Liver (tissue), 9 donors: ENCODE data around the gene OGA. TPM values are rescaled to one million over a fixed set of nuclear protein-coding genes. Genes with fewer than 3 reads are reported as not detected.

Experiments used
- DNase-seq: peaks from one replicate; pipeline ENCODE4 v3.0.0-alpha.2; 2017; ENCODE audit warnings: low spot score
- H3K27ac ChIP-seq, 2 donors: one replicate each; pipeline ENCODE4 v1.7.0; 2013; ENCODE audit warnings: inconsistent platforms in 2 of 2, low read length in 2 of 2, control low read depth in 1 of 2, low read depth in 1 of 2, mild to moderate bottlenecking in 1 of 2
- H3K27me3 ChIP-seq, 4 donors: one replicate each; pipeline versions ENCODE4 v1.6.1 to v1.7.0; 2013; ENCODE audit warnings: low read length in 3 of 4, inconsistent platforms in 1 of 4, mild to moderate bottlenecking in 1 of 4, moderate library complexity in 1 of 4; ENCODE audit not compliant: control insufficient read depth in 4 of 4, insufficient read depth in 4 of 4
- H3K36me3 ChIP-seq, 4 donors: one replicate each; pipeline versions ENCODE4 v1.6.1 to v1.7.0; 2013; ENCODE audit warnings: low read length in 3 of 4, mild to moderate bottlenecking in 3 of 4, low read depth in 1 of 4, moderate library complexity in 1 of 4; ENCODE audit not compliant: control insufficient read depth in 4 of 4, insufficient read depth in 3 of 4
- H3K4me1 ChIP-seq, 4 donors: one replicate each; pipeline versions ENCODE4 v1.6.1 to v1.7.0; 2013; ENCODE audit warnings: low read length in 3 of 4, mild to moderate bottlenecking in 3 of 4, moderate library complexity in 1 of 4; ENCODE audit not compliant: control insufficient read depth in 4 of 4, insufficient read depth in 4 of 4
- H3K4me3 ChIP-seq, 3 donors: one replicate each; pipeline versions ENCODE4 v1.6.1 to v1.7.0; 2013; ENCODE audit warnings: low read length in 3 of 3, control low read depth in 1 of 3, low read depth in 1 of 3, mild to moderate bottlenecking in 1 of 3
- H3K9ac ChIP-seq, 2 donors: one replicate each; pipeline ENCODE4 v1.7.0; 2013; ENCODE audit warnings: low read length in 2 of 2, mild to moderate bottlenecking in 2 of 2, moderate library complexity in 2 of 2, control low read depth in 1 of 2, low read depth in 1 of 2
- H3K9me3 ChIP-seq, 4 donors: one replicate each; pipeline versions ENCODE4 v1.6.1 to v1.7.0; 2013; ENCODE audit warnings: low read length in 3 of 4; ENCODE audit not compliant: control insufficient read depth in 4 of 4
- CTCF ChIP-seq: fragments of 150-350 bp; IDR thresholded peaks from 2 replicates; pipeline ENCODE4 v1.5.1; 2017; ENCODE audit warnings: improper control_type of control experiment, low read depth, low read length; ENCODE audit not compliant: missing input control
- FOXA1 ChIP-seq: IDR thresholded peaks from 2 replicates; pipeline ENCODE4 v1.6.1; 2016; ENCODE audit warnings: antibody characterized with exemption
- MAX ChIP-seq: IDR thresholded peaks from 2 replicates; pipeline ENCODE4 v1.6.1; 2016; ENCODE audit warnings: antibody characterized with exemption
- NR2F2 ChIP-seq: IDR thresholded peaks from 2 replicates; pipeline ENCODE4 v1.6.1; 2016; ENCODE audit warnings: antibody characterized with exemption
- RAD21 ChIP-seq, 2 donors: IDR thresholded peaks; 2 replicates each; pipeline ENCODE4 v1.6.1; 2016; ENCODE audit warnings: antibody characterized with exemption in 2 of 2, mild to moderate bottlenecking in 2 of 2
- RXRA ChIP-seq, 2 donors: IDR thresholded peaks; 2 replicates each; pipeline ENCODE4 v1.6.1; 2017 to 2018; ENCODE audit warnings: antibody characterized with exemption in 2 of 2, mild to moderate bottlenecking in 1 of 2
- YY1 ChIP-seq: IDR thresholded peaks from 2 replicates; pipeline ENCODE4 v1.6.1; 2016; ENCODE audit warnings: antibody characterized with exemption, mild to moderate bottlenecking
- ZBTB33 ChIP-seq: IDR thresholded peaks from 2 replicates; pipeline ENCODE4 v1.6.1; 2016; ENCODE audit warnings: antibody characterized with exemption
- WGBS: extraction: QIAGEN DNeasy Blood & Tissue Kit; methylation state at CpG from one replicate; pipeline ENCODE4 v1.1.7; 2013; 5-methylcytosine and 5-hydroxymethylcytosine counted together
- polyA plus RNA-seq, 2 donors: library from polyadenylated mRNA; stranded (reverse) in 1 of 2; unstranded in 1 of 2; fragments of 200-250 nt in 1 of 2; fragments of >200 nt in 1 of 2; fragmentation: Nextera tagmentation in 1 of 2; extraction: Ambion mirVana in 1 of 2; gene quantifications; one replicate each; pipeline versions ENCODE4 v1.2.1 to v1.2.3, GENCODE V29; 2013 to 2015
- total RNA-seq, 2 donors: library from RNA; depleted of rRNA; stranded (reverse); fragments of >200 nt; gene quantifications; one replicate each; pipeline ENCODE4 v1.2.3, GENCODE V29; 2014
- TF ChIP-seq, protein P1 (sequence below): IDR thresholded peaks from 2 replicates; pipeline ENCODE4 v1.6.1; 2016; ENCODE audit warnings: antibody characterized with exemption, mild to moderate bottlenecking
- donor health status: healthy.
- donor health status: healthy.
- donor health status: healthy.
- donor health status: healthy.
- donor health status: healthy.

OGA gene
- total and polyA plus RNA-seq, 4 donors: 18.0 to 64.3 (median 41.4) TPM

DNA sequence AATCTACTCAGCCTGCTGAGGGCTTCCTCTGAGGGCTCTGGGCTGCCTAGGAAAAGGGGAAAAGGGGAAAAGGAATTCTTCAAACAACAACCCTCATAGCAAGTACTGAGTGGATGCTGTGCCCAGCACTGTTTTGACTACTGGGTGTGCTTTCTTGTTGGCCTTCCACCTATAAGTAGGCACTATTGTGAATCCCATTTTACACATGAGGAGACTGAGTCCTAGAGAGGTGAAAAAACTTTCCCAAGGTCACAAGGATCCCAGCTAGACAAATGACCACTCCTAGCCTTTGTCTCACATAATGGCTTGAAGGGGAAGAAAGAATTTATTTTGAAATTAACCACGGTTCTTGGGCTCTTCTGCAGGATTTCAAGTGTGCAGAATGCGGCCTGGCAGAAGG is 59.4 kb downstream of the OGA start (continued):
- no peak for TF ChIP-seq ZBTB33

DNA sequence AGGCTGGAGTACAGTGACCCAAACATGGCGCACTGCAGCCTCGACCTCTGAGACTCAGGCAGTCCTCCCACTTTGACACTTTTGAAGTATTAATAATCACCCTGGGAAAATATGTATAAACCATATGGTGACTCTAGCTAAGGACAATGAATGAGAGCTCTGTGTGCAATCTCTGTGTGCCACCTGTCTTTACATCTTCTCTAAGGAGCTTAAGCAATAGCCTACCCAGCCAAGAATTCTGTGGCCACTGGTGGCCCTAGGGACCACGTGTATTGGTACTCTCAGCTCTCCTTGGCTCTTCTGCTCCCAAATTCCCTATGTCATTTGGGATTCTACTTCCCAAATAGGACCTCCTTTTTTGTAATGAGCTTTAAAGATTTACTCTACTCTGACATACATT is 66.0 kb downstream of the OGA start:
- no peaks in the 10 kb centered on the region for H3K27me3 ChIP-seq
- H3K9ac ChIP-seq: no peak overlapping the region
- 82% methylated on average over 3 of the region's 3 CpGs for WGBS
- no peaks in the 10 kb centered on the region for H3K9me3 ChIP-seq
- no peaks in the 10 kb centered on the region for H3K36me3 ChIP-seq
- no peak overlapping the region for H3K27ac ChIP-seq
- H3K4me1 ChIP-seq: no peaks in the 10 kb centered on the region
- no peak for DNase-seq
- H3K4me3 ChIP-seq: no peak overlapping the region
- no peak for TF ChIP-seq NR2F2
- TF ChIP-seq ZBTB33: no peak
- TF ChIP-seq MAX: no peak
- no peak for TF ChIP-seq FOXA1
- no peak for TF ChIP-seq RXRA (IDR thresholded peaks at IDR 0.05)
- no peak for TF ChIP-seq RAD21 (IDR thresholded peaks at IDR 0.05)
- no peak for TF ChIP-seq YY1
- no peak for TF ChIP-seq CTCF
- TF ChIP-seq, protein P1, sequence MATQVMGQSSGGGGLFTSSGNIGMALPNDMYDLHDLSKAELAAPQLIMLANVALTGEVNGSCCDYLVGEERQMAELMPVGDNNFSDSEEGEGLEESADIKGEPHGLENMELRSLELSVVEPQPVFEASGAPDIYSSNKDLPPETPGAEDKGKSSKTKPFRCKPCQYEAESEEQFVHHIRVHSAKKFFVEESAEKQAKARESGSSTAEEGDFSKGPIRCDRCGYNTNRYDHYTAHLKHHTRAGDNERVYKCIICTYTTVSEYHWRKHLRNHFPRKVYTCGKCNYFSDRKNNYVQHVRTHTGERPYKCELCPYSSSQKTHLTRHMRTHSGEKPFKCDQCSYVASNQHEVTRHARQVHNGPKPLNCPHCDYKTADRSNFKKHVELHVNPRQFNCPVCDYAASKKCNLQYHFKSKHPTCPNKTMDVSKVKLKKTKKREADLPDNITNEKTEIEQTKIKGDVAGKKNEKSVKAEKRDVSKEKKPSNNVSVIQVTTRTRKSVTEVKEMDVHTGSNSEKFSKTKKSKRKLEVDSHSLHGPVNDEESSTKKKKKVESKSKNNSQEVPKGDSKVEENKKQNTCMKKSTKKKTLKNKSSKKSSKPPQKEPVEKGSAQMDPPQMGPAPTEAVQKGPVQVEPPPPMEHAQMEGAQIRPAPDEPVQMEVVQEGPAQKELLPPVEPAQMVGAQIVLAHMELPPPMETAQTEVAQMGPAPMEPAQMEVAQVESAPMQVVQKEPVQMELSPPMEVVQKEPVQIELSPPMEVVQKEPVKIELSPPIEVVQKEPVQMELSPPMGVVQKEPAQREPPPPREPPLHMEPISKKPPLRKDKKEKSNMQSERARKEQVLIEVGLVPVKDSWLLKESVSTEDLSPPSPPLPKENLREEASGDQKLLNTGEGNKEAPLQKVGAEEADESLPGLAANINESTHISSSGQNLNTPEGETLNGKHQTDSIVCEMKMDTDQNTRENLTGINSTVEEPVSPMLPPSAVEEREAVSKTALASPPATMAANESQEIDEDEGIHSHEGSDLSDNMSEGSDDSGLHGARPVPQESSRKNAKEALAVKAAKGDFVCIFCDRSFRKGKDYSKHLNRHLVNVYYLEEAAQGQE: no peak
